Testis (tissue), 3 donors: ENCODE results near the gene TANC2. TPM values are rescaled to one million over a fixed set of nuclear protein-coding genes. Genes with fewer than 3 reads are reported as not detected.

ENCODE experiments used
- DNase-seq: peaks from one replicate; pipeline ENCODE4 v3.0.0-alpha.2; 2019
- H3K27ac ChIP-seq, 2 donors: fragments of 200-600 bp; sonication (generic); one replicate each; pipeline ENCODE4 v1.5.1; 2019
- H3K27me3 ChIP-seq: fragments of 200-600 bp; sonication (generic); one replicate; pipeline ENCODE4 v1.5.1; 2019
- H3K36me3 ChIP-seq: fragments of 200-600 bp; sonication (generic); one replicate; pipeline ENCODE4 v1.5.1; 2017; ENCODE audit warnings: low read depth; ENCODE audit errors: missing control alignments
- H3K4me1 ChIP-seq: fragments of 200-600 bp; sonication (generic); one replicate; pipeline ENCODE4 v1.5.1; 2019
- H3K4me3 ChIP-seq, 2 donors: fragments of 200-600 bp; sonication (generic); one replicate each; pipeline ENCODE4 v1.5.1; 2017 to 2019
- H3K9me3 ChIP-seq: fragments of 200-600 bp; sonication (generic); one replicate; pipeline ENCODE4 v1.5.1; 2017
- POLR2A ChIP-seq: fragments of 450-650 bp; IDR thresholded peaks from one replicate; pipeline ENCODE4 v1.6.1; 2017; ENCODE audit warnings: antibody characterized with exemption, mild to moderate bottlenecking, moderate library complexity
- WGBS, 2 donors: methylation state at CpG; one replicate each; pipeline ENCODE4 v1.1.5; 2018; 5-methylcytosine and 5-hydroxymethylcytosine counted together
- intact Hi-C: fragments of 100-400 bp; cut with DNase I; formaldehyde crosslinking; loops from one replicate; pipeline ENCODE4 v1.15.1; 2023; ENCODE audit warnings: low total_unique reads
- polyA plus RNA-seq: library from polyadenylated mRNA; stranded (reverse); fragments of 350-450 nt; fragmentation: Illumina TruSeq; extraction: RNeasy Lipid Tissue Mini Kit (QIAGEN cat#74804); gene quantifications from one replicate; pipeline ENCODE4 v1.2.3, GENCODE V29; 2014; ENCODE audit warnings: low read depth, low replicate concordance; ENCODE audit not compliant: insufficient read depth
- total RNA-seq, 2 donors: library from RNA; depleted of rRNA; stranded (reverse); fragments of >200 nt; gene quantifications; one replicate each; pipeline ENCODE4 v1.2.3, GENCODE V29; 2016
- TF ChIP-seq, protein P1 (sequence below), 3 experiments: fragments of 450-650 bp in 2 of 3; fragments of 200-600 bp in 1 of 3; sonication (generic) in 1 of 3; IDR thresholded peaks; one replicate each; pipeline ENCODE4 v1.5.1; 2016 to 2019; ENCODE audit warnings: antibody characterized with exemption in 3 of 3, mild to moderate bottlenecking in 2 of 3, moderate library complexity in 1 of 3

The TANC2 gene
- total and polyA plus RNA-seq, 3 donors from 2014 or later: 53.2 to 219 (median 163) TPM

DNA sequence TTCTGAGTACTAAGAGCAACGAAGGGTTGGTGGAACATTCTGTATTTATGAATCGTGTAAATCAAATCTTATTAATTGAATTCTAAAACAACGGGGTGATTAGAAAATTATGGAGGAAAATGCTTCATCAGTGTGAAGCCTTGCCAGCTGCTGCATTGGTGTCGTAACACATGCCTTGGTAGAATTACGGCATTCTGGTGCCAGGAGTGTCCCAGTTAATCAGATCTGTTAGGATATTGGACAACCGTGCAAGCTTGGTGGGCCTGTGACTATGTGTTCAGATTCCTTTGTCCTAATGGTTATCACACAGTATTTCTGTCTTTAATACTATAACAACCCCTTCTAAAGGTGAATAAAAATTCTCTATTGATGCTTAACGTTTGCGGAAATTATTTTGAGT is 44.2 kb upstream of the TANC2 start:
- DNase-seq: no peak
- 85 to 89% methylated on average over 8 of the region's 8 CpGs for WGBS, 2 donors
- Histone ChIP-seq H3K36me3 (no peaks in the 10 kb centered on the region), H3K4me1 (peaks cover 6% of the 10 kb centered on the region), H3K27me3 (no peaks in the 10 kb centered on the region), H3K27ac (no peak overlapping the region), H3K9me3 (no peaks in the 10 kb centered on the region), H3K4me3 (no peak overlapping the region)
- TF ChIP-seq, protein P1, sequence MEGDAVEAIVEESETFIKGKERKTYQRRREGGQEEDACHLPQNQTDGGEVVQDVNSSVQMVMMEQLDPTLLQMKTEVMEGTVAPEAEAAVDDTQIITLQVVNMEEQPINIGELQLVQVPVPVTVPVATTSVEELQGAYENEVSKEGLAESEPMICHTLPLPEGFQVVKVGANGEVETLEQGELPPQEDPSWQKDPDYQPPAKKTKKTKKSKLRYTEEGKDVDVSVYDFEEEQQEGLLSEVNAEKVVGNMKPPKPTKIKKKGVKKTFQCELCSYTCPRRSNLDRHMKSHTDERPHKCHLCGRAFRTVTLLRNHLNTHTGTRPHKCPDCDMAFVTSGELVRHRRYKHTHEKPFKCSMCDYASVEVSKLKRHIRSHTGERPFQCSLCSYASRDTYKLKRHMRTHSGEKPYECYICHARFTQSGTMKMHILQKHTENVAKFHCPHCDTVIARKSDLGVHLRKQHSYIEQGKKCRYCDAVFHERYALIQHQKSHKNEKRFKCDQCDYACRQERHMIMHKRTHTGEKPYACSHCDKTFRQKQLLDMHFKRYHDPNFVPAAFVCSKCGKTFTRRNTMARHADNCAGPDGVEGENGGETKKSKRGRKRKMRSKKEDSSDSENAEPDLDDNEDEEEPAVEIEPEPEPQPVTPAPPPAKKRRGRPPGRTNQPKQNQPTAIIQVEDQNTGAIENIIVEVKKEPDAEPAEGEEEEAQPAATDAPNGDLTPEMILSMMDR (IDR thresholded peaks at IDR 0.05): no peak
- TF ChIP-seq POLR2A: no peak
- intact Hi-C loops: no loop called here

DNA sequence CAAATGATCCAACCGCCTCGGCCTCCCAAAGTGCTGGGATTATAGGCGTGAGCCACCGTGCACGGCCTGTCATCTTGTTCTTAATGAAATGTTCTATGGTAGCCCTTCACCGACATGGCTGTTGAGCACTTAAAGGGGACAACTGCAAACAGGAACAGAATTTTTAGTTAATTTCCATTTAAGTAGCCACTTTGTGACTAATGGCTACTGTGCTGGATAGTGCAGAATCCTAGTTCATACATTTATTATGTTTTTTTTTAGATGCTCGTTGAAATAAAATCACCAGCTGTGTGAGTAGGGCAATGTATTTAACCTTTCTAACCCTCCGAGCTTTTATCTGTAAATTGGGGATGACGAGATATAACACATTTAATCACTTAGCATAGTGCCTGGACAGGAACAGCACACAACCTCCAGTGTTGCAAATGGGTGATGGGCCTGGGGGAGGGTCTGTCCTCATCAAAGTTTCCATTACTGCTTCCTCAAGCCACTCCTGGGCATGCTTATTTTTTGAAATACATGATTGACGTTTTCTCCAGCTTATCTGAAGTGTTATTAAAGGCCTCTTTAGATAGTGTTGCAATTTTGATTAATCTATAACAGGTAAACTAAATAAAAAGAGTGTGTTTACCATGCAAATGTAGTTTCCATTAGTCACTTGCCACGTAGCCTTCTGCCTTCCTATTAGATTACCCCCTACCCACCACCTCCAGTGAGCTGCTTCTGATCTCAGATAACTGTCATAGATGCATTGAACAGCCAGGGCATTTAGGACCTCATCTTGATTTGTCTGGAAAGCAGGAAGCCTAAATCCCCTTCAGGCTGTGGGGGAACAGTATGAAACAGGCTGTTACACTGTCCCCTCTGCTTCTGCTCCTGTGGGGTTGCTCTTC is 42.5 kb upstream of the TANC2 start:
- Histone ChIP-seq H3K4me3 (no peak overlapping the region), H3K9me3 (no peaks in the 10 kb centered on the region), H3K4me1 (no peaks in the 10 kb centered on the region), H3K27me3 (no peaks in the 10 kb centered on the region), H3K27ac (no peak overlapping the region), H3K36me3 (no peaks in the 10 kb centered on the region)
- no peak for DNase-seq
- 90% methylated on average over 11 of the region's 11 CpGs for whole genome bisulfite sequencing, 2 donors
- intact Hi-C loops: no loop called here
- TF ChIP-seq, protein P1 (IDR thresholded peaks at IDR 0.05): no peak
- TF ChIP-seq POLR2A: no peak

DNA sequence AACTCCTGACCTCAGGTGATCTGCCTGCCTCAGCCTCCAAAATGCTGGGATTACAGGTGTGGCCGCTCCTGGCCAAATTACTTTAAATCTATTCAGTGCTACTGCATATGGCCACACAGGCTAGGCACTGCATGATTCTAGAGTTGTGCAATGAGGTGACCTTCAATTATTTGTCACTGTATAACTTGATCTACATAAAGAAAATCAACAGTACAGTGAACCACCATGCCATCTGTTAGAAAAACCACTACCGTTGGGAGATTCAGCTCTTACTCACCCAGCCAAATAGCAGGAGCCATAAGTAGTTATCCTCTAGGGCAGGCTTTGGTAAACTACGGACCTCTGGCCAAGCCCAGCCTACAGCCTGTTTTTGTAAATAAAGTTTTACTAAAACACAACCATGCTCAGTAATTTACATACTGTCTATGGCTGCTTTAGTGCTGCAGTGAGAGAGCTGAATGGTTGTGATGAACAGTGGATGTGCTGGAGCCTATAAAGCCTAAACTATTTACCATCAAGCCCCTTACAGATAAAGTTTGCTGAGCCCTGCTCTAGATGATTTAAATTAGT is 40.7 kb upstream of the TANC2 start:
- no peak overlapping the region for H3K27ac ChIP-seq
- no peak for DNase-seq

DNA sequence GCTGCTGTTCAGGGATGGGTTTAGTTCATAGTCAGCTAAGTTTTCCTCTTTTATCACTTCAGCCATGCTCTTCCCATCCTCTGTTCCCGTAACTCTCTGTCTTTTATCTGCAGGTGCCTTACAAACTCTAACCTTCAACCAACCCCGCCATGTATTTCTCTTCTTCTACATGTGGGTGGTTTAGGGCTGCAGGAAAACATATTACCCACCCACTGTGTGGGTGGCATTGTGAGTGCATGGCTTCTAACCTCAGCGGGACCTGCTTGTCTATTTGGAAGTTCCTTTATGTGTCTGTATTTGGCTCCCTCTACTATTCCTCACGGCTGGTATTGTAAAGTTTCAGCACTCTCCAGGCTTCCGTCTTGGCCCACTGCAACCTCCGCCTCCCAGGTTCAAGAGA is 39.0 kb upstream of the TANC2 start:
- no peaks in the 10 kb centered on the region for H3K36me3 ChIP-seq
- intact Hi-C loops: no loop called here

More for the DNA sequence above, 40.7 kb upstream of the TANC2 start:
- no peak overlapping the region for H3K4me3 ChIP-seq
- no peaks in the 10 kb centered on the region for H3K9me3 ChIP-seq
- no peaks in the 10 kb centered on the region for H3K27me3 ChIP-seq
- 89 to 95% methylated on average over 3 of the region's 3 CpGs for WGBS, 2 donors
- no peak for TF ChIP-seq POLR2A
- TF ChIP-seq, protein P1 (IDR thresholded peaks at IDR 0.05): no peak
- intact Hi-C loops: no loop called here
- no peaks in the 10 kb centered on the region for H3K4me1 ChIP-seq
- no peaks in the 10 kb centered on the region for H3K36me3 ChIP-seq

More for the DNA sequence above, 39.0 kb upstream of the TANC2 start:
- 91 to 94% methylated on average over 6 of the region's 6 CpGs for WGBS, 2 donors
- no peaks in the 10 kb centered on the region for H3K9me3 ChIP-seq
- no peak overlapping the region for H3K27ac ChIP-seq
- no peaks in the 10 kb centered on the region for H3K27me3 ChIP-seq
- DNase-seq: no peak
- no peak overlapping the region for H3K4me3 ChIP-seq
- no peak for TF ChIP-seq POLR2A
- TF ChIP-seq, protein P1 (IDR thresholded peaks at IDR 0.05): no peak
- no peaks in the 10 kb centered on the region for H3K4me1 ChIP-seq
